BE2C (cell line): Measurements from ENCODE around the gene MIB2.

Experiments
- DNase-seq: peaks from one replicate; pipeline ENCODE4 v3.0.0-alpha.2; 2020
- H3K27me3 ChIP-seq: fragments of 250-450 bp; sonication (Bioruptor Pico); 2 replicates; pipeline ENCODE4 v1.5.1; 2020; ENCODE audit warnings: mild to moderate bottlenecking
- H3K36me3 ChIP-seq: fragments of 250-450 bp; sonication (Bioruptor Pico); 2 replicates; pipeline ENCODE4 v1.5.1; 2020; ENCODE audit warnings: mild to moderate bottlenecking
- H3K4me1 ChIP-seq: fragments of 250-450 bp; sonication (Bioruptor Pico); 2 replicates; pipeline ENCODE4 v1.5.1; 2020
- H3K4me3 ChIP-seq: 2 replicates; pipeline ENCODE4 v1.5.1; 2011; ENCODE audit warnings: low read depth, low read length
- H3K9me3 ChIP-seq: fragments of 250-450 bp; sonication (Bioruptor Pico); 2 replicates; pipeline ENCODE4 v1.5.1; 2020
- TF ChIP-seq, protein P1 (sequence below): IDR thresholded peaks from 2 replicates; pipeline ENCODE4 v1.5.1; 2012; ENCODE audit warnings: mild to moderate bottlenecking, low read depth, low read length

The MIB2 gene

DNA sequence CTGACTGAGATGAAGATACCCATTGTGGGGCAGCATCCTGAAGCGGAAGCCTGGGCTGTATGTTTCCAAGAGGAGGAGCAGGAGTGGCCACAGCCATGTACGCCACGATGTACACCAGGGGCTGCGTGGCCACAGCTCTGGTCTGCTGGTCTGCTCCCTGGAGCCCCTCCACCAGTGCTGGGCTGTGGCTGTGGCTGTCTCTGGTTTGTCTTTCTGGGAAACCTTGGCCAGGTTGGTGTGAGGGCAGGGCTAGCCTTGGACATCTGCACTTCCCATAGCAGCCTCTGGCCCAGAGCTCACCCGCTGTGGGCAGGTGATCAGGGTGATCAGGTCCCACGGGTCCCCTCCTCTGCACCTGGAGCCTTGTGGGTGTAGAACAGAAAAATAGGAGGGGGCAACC, 2.6 kb downstream of the MIB2 start:
- TF ChIP-seq, protein P1, sequence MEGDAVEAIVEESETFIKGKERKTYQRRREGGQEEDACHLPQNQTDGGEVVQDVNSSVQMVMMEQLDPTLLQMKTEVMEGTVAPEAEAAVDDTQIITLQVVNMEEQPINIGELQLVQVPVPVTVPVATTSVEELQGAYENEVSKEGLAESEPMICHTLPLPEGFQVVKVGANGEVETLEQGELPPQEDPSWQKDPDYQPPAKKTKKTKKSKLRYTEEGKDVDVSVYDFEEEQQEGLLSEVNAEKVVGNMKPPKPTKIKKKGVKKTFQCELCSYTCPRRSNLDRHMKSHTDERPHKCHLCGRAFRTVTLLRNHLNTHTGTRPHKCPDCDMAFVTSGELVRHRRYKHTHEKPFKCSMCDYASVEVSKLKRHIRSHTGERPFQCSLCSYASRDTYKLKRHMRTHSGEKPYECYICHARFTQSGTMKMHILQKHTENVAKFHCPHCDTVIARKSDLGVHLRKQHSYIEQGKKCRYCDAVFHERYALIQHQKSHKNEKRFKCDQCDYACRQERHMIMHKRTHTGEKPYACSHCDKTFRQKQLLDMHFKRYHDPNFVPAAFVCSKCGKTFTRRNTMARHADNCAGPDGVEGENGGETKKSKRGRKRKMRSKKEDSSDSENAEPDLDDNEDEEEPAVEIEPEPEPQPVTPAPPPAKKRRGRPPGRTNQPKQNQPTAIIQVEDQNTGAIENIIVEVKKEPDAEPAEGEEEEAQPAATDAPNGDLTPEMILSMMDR = no peak
- no peak for DNase-seq
- Histone ChIP-seq H3K9me3 (no peaks in the 10 kb centered on the region), H3K4me3 (no peak overlapping the region), H3K4me1 (no peaks in the 10 kb centered on the region), H3K36me3 (no peaks in the 10 kb centered on the region), H3K27me3 (no peaks in the 10 kb centered on the region)

DNA sequence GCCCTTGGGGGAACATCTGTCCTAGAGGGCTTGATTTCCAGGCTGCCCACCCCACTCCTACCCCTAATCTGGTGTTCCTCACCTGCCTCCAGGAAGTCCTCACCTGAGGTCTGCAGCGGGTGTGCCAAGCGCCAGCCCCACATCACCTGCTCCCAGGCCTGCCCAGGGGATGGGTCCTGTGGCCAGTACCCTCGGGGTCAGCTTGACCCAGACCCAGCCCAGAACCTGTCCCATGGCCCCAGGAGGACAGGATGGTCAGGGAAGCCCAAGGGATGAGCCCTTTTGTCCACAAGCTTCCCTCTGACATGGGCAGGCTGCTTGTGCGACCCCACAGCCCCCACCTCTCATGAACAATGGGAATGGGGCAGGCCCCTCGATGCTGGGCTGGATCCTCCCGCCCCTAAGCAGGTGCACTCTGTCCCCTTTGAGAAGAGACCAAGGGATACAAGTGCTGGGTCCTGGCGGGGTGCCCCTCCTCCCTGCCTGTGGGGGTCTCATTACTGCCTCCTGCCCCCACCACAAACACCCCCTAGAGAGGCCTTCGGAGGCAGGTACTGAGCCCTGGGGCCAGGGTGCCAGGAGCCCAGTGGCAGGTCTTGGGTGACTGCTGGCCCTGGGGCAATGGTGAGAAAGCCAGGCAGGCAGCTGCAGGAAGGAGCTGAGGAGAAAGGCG, 3.2 kb downstream of the MIB2 start:
- no peak for DNase-seq
- no peaks in the 10 kb centered on the region for H3K9me3 ChIP-seq
- H3K4me1 ChIP-seq = no peaks in the 10 kb centered on the region
- TF ChIP-seq, protein P1 = no peak
- H3K27me3 ChIP-seq = no peaks in the 10 kb centered on the region
- H3K4me3 ChIP-seq = no peak overlapping the region
- no peaks in the 10 kb centered on the region for H3K36me3 ChIP-seq

DNA sequence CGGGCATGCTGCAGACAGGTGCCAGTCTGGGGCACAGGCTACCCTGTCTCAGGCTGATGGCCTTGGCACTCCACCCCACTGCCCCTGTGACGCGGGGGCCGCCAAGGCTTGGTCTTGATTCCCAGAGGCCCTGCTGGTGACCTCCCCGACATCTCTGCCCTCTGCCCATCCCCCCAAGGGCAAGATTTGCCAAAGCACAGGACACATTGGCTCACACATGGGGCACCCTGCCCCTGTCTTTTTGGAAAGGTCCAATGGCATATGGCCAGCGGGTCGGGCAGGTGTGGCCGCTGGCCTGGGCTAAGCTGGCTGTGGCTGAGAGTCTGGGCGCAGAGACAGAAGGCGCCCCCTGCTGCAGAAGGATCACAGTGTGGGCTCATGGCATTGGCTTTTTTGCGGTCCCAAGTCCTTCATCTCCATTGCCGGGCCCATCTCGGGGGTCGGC, 4.6 kb downstream of the MIB2 start:
- peak; percentile 55 for DNase-seq
- no peaks in the 10 kb centered on the region for H3K36me3 ChIP-seq

DNA sequence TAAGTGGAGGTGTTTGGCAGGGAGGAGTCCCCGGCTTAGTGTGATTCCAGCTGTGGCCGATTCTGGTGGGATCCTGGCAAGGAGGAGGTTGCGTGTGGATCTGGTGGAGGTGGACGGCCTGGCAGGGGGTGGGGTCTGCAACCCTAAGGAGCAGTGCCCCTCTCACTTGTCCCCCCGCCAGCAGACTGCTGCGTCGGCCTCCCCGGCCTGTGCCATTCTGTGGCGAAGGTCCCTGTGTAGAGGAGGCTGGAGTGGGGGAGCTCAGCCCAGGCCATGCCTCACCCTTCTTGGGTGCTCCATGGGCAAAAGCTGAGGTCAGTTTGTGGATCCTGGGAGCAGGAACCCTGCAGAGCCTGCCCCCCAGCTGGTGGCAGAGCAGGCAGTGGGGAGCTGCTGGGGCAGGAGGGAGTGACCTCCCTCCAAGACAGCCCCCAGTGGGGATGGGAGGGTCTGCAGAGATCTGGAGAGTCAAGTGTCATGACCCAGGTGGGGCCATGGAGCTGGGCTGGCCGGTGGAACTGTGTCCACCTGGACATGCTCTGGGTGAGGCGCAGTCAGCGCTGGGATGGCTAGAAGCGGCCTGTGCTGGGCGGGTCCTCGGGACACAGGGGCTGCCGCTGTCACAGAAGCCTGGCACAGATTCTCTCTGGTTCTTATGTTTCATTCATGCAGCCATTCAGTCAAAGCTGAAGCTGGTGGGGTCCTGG, 5.3 kb downstream of the MIB2 start:
- H3K4me1 ChIP-seq = peaks cover 4% of the 10 kb centered on the region
- TF ChIP-seq, protein P1 = no peak
- no peaks in the 10 kb centered on the region for H3K36me3 ChIP-seq
- H3K9me3 ChIP-seq = no peaks in the 10 kb centered on the region
- no peaks in the 10 kb centered on the region for H3K27me3 ChIP-seq
- DNase-seq = no peak
- no peak overlapping the region for H3K4me3 ChIP-seq

More for the DNA sequence above, 4.6 kb downstream of the MIB2 start:
- Histone ChIP-seq H3K4me3 (no peak overlapping the region), H3K4me1 (no peaks in the 10 kb centered on the region; the same call in 1 of the 2 replicates), H3K27me3 (no peaks in the 10 kb centered on the region), H3K9me3 (no peaks in the 10 kb centered on the region)
- TF ChIP-seq, protein P1 = peak; percentile 55

DNA sequence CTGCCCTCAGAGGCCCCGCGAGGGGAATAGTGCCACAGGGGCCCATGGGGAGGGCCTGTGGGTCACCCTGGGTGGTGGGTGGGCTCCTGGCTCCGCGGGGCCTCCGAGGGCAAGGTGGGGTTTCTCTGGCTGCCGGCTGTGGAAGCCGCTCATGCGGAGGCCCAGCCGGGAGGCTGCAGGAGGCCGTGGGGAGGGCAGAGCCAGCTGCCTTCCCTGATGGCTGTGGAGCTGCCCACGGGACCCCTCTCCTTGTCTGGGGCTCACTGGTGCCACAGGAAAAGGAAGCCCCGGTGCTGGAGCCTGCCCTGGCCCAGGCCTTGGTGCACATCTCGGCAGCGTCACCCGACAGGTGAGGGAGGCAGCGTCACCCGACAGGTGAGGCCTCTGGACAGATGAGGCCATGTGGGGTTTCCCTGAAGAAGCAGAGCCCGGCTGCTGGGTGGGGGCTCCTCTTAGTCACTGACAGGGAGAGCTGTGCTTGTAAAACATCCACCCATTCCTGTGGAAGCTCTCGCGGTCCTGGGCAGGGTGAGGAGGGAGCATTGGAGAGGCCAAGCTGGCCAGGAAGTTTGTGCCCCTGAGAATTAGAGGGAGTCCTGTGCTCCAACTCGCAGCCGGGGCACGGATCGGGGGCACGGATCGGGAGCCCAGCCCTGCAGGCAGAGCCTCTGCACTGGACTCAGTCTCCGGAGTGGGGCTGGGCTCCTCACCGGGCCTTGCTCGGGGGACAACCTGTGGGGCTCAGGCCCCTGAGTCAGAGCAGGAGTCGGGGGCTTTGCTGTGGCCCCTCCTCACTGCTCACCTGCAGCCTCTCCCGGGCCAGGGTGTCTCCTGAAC, 6.1 kb downstream of the MIB2 start:
- TF ChIP-seq, protein P1 = no peak
- no peak for DNase-seq
- Histone ChIP-seq H3K4me3 (no peak overlapping the region), H3K9me3 (no peaks in the 10 kb centered on the region), H3K36me3 (no peaks in the 10 kb centered on the region), H3K4me1 (peaks cover 4% of the 10 kb centered on the region), H3K27me3 (no peaks in the 10 kb centered on the region)
